PC-3 (cell line): ENCODE measurements around the gene HOXD3. TPM values are rescaled to one million over a fixed set of nuclear protein-coding genes. Genes with fewer than 3 reads are reported as not detected.

Source experiments
- ATAC-seq: fragments of 200-7000 bp; cut with Tn5 transposase; 2 replicates; pipeline ENCODE4 v1.9.1; 2020; ENCODE audit warnings: mild to moderate bottlenecking, moderate library complexity
- BruUV-seq: library from RNA; stranded (reverse); fragments of 400-500 nt; replicated peaks from 2 replicates; lab custom pipeline; 2021; lab: Mats Ljungman, UMichigan
- CTCF ChIA-PET: fragments of 300-600 bp; sonication (Branson Sonifier 250); formaldehyde crosslinking; loops from one replicate; lab custom pipeline; 2022; ENCODE audit warnings: antibody characterized with exemption; lab: Charles Lee
- POLR2A ChIA-PET: fragments of 300-600 bp; sonication (Branson Sonifier 250); formaldehyde crosslinking; loops from one replicate; lab custom pipeline; 2022; ENCODE audit warnings: antibody characterized with exemption; ENCODE audit not compliant: unreplicated experiment; lab: Charles Lee
- DNase-seq: peaks from one replicate; pipeline ENCODE4 v3.0.0-alpha.2; 2015
- H2AFZ ChIP-seq: fragments of 300-600 bp; sonication (generic); 2 replicates; pipeline ENCODE4 v1.6.0; 2016; ENCODE audit warnings: antibody characterized with exemption, low read length
- H3F3A ChIP-seq: fragments of 300-600 bp; sonication (generic); one replicate; pipeline ENCODE4 v1.6.0; 2017; ENCODE audit warnings: antibody characterized with exemption, low read length, control low read depth, mild to moderate bottlenecking; ENCODE audit not compliant: unreplicated experiment
- H3K27ac ChIP-seq: fragments of 300-600 bp; sonication (generic); 2 replicates; pipeline ENCODE4 v1.5.1; 2016; ENCODE audit warnings: mild to moderate bottlenecking, low read length
- H3K27me3 ChIP-seq: fragments of 300-600 bp; sonication (generic); 2 replicates; pipeline ENCODE4 v1.6.1; 2016; ENCODE audit warnings: low read length, mixed read lengths
- H3K36me3 ChIP-seq: fragments of 300-600 bp; sonication (generic); 2 replicates; pipeline ENCODE4 v1.6.1; 2016; ENCODE audit warnings: low read depth, mixed run types, low read length, mixed read lengths
- H3K4me1 ChIP-seq: fragments of 300-600 bp; sonication (generic); 2 replicates; pipeline ENCODE4 v1.5.1; 2016; ENCODE audit warnings: low read length; ENCODE audit not compliant: insufficient read depth
- H3K4me2 ChIP-seq: fragments of 300-600 bp; sonication (generic); 2 replicates; pipeline ENCODE4 v1.6.0; 2016; ENCODE audit warnings: low read length
- H3K4me3 ChIP-seq: fragments of 300-600 bp; sonication (generic); 2 replicates; pipeline ENCODE4 v1.5.1; 2016; ENCODE audit warnings: mild to moderate bottlenecking, low read length, mixed read lengths
- H3K79me2 ChIP-seq: fragments of 300-600 bp; sonication (generic); 2 replicates; pipeline ENCODE4 v1.6.1; 2017; ENCODE audit warnings: low read length, mixed read lengths
- H3K9ac ChIP-seq: fragments of 300-600 bp; sonication (generic); 2 replicates; pipeline ENCODE4 v1.6.0; 2016; ENCODE audit warnings: mild to moderate bottlenecking, low read length
- H3K9me2 ChIP-seq: fragments of 300-600 bp; sonication (generic); replicated peaks from 2 replicates; pipeline ENCODE4 v1.6.1; 2016; ENCODE audit warnings: mixed run types, low read length, mixed read lengths
- H3K9me3 ChIP-seq: fragments of 300-600 bp; sonication (generic); 2 replicates; pipeline ENCODE4 v1.6.1; 2016; ENCODE audit warnings: low read length, mixed read lengths
- H4K20me1 ChIP-seq: fragments of 300-600 bp; sonication (generic); 2 replicates; pipeline ENCODE4 v1.6.1; 2016; ENCODE audit warnings: low read length, mixed read lengths
- CTCF ChIP-seq: fragments of 300-600 bp; sonication (generic); conservative IDR thresholded peaks from 2 replicates; pipeline ENCODE4 v1.5.1; 2017; ENCODE audit warnings: antibody characterized with exemption, low read depth, mild to moderate bottlenecking, low read length
- EZH2 ChIP-seq: fragments of 300-600 bp; sonication (generic); IDR thresholded peaks from one replicate; pipeline ENCODE4 v1.6.1; 2017; ENCODE audit warnings: antibody characterized with exemption, mild to moderate bottlenecking, low read length; ENCODE audit not compliant: unreplicated experiment
- EZH2phosphoT487 ChIP-seq: fragments of 300-600 bp; sonication (generic); IDR thresholded peaks from 2 replicates; pipeline ENCODE4 v1.6.1; 2018; ENCODE audit warnings: mild to moderate bottlenecking, antibody characterized with exemption, low read length, borderline replicate concordance
- intact Hi-C: fragments of 100-400 bp; cut with micrococcal nuclease; formaldehyde crosslinking; loops from 2 replicates; pipeline ENCODE4 v1.9.0; 2023
- total RNA-seq: library from RNA; depleted of rRNA; stranded (reverse); fragments of >200 nt; gene quantifications from 2 replicates; pipeline ENCODE4 v1.2.3, GENCODE V29; 2014

Gene HOXD3
- total RNA-seq, 1 experiment from 2014 or later, result 4.4 TPM

GRCh38 chr2:176189681-176190641 lies 32.9 kb downstream of the HOXD3 start:
- BruUV-seq, result no TSS peak
- H3K79me2 ChIP-seq, result no peaks in the 10 kb centered on the region
- TF ChIP-seq EZH2phosphoT487, result no peak
- no peak for TF ChIP-seq CTCF
- TF ChIP-seq EZH2, result no peak
- no peak overlapping the region for H3K4me2 ChIP-seq
- H4K20me1 ChIP-seq, result no peaks in the 10 kb centered on the region
- no peak overlapping the region for H3K4me3 ChIP-seq
- H3K36me3 ChIP-seq, result no peaks in the 10 kb centered on the region
- H3K9ac ChIP-seq, result no peak overlapping the region
- H3K9me3 ChIP-seq, result no peaks in the 10 kb centered on the region
- H3K27ac ChIP-seq, result no peak overlapping the region
- no peaks in the 10 kb centered on the region for H3K9me2 ChIP-seq
- ChIA-PET POLR2A (no interaction called here), CTCF (no interaction called here)
- DNase-seq, result no peak
- peaks cover 28% of the 10 kb centered on the region for H3K27me3 ChIP-seq
- intact Hi-C loops, result no loop called here
- H2AFZ ChIP-seq, result no peak overlapping the region
- no peaks in the 10 kb centered on the region for H3F3A ChIP-seq
- H3K4me1 ChIP-seq, result no peaks in the 10 kb centered on the region
- no peak for ATAC-seq

DNA sequence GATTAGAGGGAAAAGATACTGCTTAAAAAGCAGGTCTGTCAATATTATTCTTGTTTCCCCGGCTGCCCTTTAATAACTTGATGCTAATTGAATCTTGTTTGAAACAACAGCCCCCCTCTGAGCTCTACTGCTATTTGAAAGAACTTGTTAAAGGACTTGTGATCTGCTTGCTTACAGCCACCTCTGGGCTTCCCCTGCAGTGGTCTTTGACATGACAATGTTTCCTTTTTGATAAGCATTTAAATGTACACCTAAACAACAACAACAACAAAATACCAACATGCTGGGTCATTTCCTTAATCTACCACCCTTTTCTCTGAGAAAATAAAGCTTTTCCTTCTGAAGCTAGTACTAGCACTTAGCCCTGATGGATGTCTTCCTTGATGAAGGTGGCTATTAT lies 35.2 kb downstream of the HOXD3 start:
- H3K9me3 ChIP-seq, result no peaks in the 10 kb centered on the region
- no peak for ATAC-seq
- no peak overlapping the region for H3K27ac ChIP-seq
- H4K20me1 ChIP-seq, result no peaks in the 10 kb centered on the region
- H3K9me2 ChIP-seq, result no peaks in the 10 kb centered on the region
- TF ChIP-seq EZH2 (no peak), EZH2phosphoT487 (no peak), CTCF (no peak)
- H3K9ac ChIP-seq, result no peak overlapping the region
- intact Hi-C loops, result no loop called here
- H3K36me3 ChIP-seq, result no peaks in the 10 kb centered on the region
- BruUV-seq, result no TSS peak
- no peak for DNase-seq
- CTCF ChIA-PET, result no interaction called here
- no peaks in the 10 kb centered on the region for H3K4me1 ChIP-seq
- no peak overlapping the region for H3K4me2 ChIP-seq
- H3K79me2 ChIP-seq, result no peaks in the 10 kb centered on the region
- H3K27me3 ChIP-seq, result peaks cover 28% of the 10 kb centered on the region
- H3F3A ChIP-seq, result no peaks in the 10 kb centered on the region
- no peak overlapping the region for H3K4me3 ChIP-seq
- no peak overlapping the region for H2AFZ ChIP-seq
- POLR2A ChIA-PET, result no interaction called here

- ATAC-seq (peak; percentile 70), DNase-seq (no peak)
- no peaks in the 10 kb centered on the region for H3K9me2 ChIP-seq
- H3K9ac ChIP-seq, result no peak overlapping the region
- no peaks in the 10 kb centered on the region for H3K79me2 ChIP-seq
- BruUV-seq, result no TSS peak
- no peaks in the 10 kb centered on the region for H3F3A ChIP-seq
- H2AFZ ChIP-seq, result no peak overlapping the region
- intact Hi-C loops, result no loop called here
- POLR2A ChIA-PET, result no interaction called here
- no peaks in the 10 kb centered on the region for H3K36me3 ChIP-seq
- CTCF ChIA-PET, result no interaction called here
- H3K4me1 ChIP-seq, result no peaks in the 10 kb centered on the region
- no peak overlapping the region for H3K27ac ChIP-seq
- no peaks in the 10 kb centered on the region for H3K9me3 ChIP-seq
- TF ChIP-seq EZH2phosphoT487 (no peak), CTCF (no peak), EZH2 (no peak)
- H3K4me3 ChIP-seq, result no peak overlapping the region
- no peak overlapping the region for H3K4me2 ChIP-seq
- H4K20me1 ChIP-seq, result no peaks in the 10 kb centered on the region
- peaks cover 28% of the 10 kb centered on the region for H3K27me3 ChIP-seq
Measured at GRCh38 chr2:176193048-176193447, 35.9 kb downstream of the HOXD3 start.
